ENCODE measurements around the gene MICU1.
"Not testable (repeated sequence)": the region's sequence is repeated elsewhere in the genome, so short reads cannot be mapped to it uniquely, and the experiment has no call there.

GRCh38 chr10:72442969-72443368 lies 182.9 kb downstream of the MICU1 start:
- TF ChIP-seq, protein P1, sequence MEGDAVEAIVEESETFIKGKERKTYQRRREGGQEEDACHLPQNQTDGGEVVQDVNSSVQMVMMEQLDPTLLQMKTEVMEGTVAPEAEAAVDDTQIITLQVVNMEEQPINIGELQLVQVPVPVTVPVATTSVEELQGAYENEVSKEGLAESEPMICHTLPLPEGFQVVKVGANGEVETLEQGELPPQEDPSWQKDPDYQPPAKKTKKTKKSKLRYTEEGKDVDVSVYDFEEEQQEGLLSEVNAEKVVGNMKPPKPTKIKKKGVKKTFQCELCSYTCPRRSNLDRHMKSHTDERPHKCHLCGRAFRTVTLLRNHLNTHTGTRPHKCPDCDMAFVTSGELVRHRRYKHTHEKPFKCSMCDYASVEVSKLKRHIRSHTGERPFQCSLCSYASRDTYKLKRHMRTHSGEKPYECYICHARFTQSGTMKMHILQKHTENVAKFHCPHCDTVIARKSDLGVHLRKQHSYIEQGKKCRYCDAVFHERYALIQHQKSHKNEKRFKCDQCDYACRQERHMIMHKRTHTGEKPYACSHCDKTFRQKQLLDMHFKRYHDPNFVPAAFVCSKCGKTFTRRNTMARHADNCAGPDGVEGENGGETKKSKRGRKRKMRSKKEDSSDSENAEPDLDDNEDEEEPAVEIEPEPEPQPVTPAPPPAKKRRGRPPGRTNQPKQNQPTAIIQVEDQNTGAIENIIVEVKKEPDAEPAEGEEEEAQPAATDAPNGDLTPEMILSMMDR (IDR thresholded peaks at IDR 0.05): not testable (repeated sequence)
- TF ChIP-seq POLR2AphosphoS5, POLR2A (IDR thresholded peaks at IDR 0.05): not testable (repeated sequence)
